ENCODE data around the gene PPP1R1B. TPM values are rescaled to one million over a fixed set of nuclear protein-coding genes. Genes with fewer than 3 reads are reported as not detected.

Gene PPP1R1B
- total and polyA plus RNA-seq, 9 of the 15 experiments (the other 6 are each of a cell fraction or from before 2014, with no cell fraction given) = 0.07 to 0.18 (median 0.10) TPM; not detected in 4

GRCh38 chr17:39671651-39672521 is 45.1 kb downstream of the PPP1R1B start (continued):
- TF ChIP-seq CC2D1A (IDR thresholded peaks at IDR 0.05) = peak; percentile 69
- TF ChIP-seq ESRRB (CRISPR knock-in tag; IDR thresholded peaks at IDR 0.05; ENCODE audit: borderline replicate concordance) = no peak
- TF ChIP-seq ZNF445 (CRISPR knock-in tag; IDR thresholded peaks at IDR 0.05; ENCODE audit: low read depth) = no peak
- no peak for TF ChIP-seq MTA2 (IDR thresholded peaks at IDR 0.05; ENCODE audit: low read depth)
- peak; percentile 97 for TF ChIP-seq ZBTB7A (IDR thresholded peaks at IDR 0.05; ENCODE audit: borderline replicate concordance, control insufficient read depth, low read depth, low read length)
- TF ChIP-seq TFAM (CRISPR knock-in tag; conservative IDR thresholded peaks at IDR 0.05) = no peak
- no peak for TF ChIP-seq NR0B1 (IDR thresholded peaks at IDR 0.05; ENCODE audit: partially characterized antibody)
- no peak for TF ChIP-seq ZNF318 (IDR thresholded peaks at IDR 0.05; ENCODE audit: borderline replicate concordance in 1 of 2, low read depth in 1 of 2)
- no peak for TF ChIP-seq ZNF644 (tag; IDR thresholded peaks at IDR 0.05; ENCODE audit: low read depth)
- no peak for TF ChIP-seq IFI16 (CRISPR knock-in tag; IDR thresholded peaks at IDR 0.05)
- peak; percentile 85 to 91 (median 85) for TF ChIP-seq CTCF (IDR thresholded peaks at IDR 0.05 in 2 of 3, conservative IDR thresholded peaks at IDR 0.05 in 1 of 3; ENCODE audit: insufficient read depth in 2 of 3, low read depth in 1 of 3, low read length in 3 of 3)
- TF ChIP-seq ZNF263 (CRISPR knock-in tag; IDR thresholded peaks at IDR 0.05; ENCODE audit: borderline replicate concordance) = no peak
- no peak for TF ChIP-seq ATF4 (CRISPR knock-in tag; IDR thresholded peaks at IDR 0.05)
- TF ChIP-seq SMAD2 (IDR thresholded peaks at IDR 0.05; ENCODE audit: low read depth, low read length) = no peak
